ENCODE results near the gene CPNE2. TPM values are rescaled to one million over a fixed set of nuclear protein-coding genes. Genes with fewer than 3 reads are reported as not detected.
A peak's percentile ranks its signal among the peaks of the same experiment; 100 is the strongest.
"Not testable (repeated sequence)": the region's sequence is repeated elsewhere in the genome, so short reads cannot be mapped to it uniquely, and the experiment has no call there.

Gene CPNE2
- total RNA-seq, 1 donor from 2014 or later: 40.6 TPM

- no peak for DNase-seq
These were observed 22.6 kb upstream of the CPNE2 start for GRCh38 chr16:57069635-57070370.

GRCh38 chr16:57070424-57070823 lies 22.0 kb upstream of the CPNE2 start:
- DNase-seq: no peak

GRCh38 chr16:57071081-57071732 lies 21.2 kb upstream of the CPNE2 start:
- DNase-seq: not testable (repeated sequence)

GRCh38 chr16:57071831-57072582 lies 20.4 kb upstream of the CPNE2 start:
- DNase-seq: no peak

- no peak for DNase-seq
These were observed 19.6 kb upstream of the CPNE2 start for GRCh38 chr16:57072616-57073275.

GRCh38 chr16:57077714-57078113 lies 14.7 kb upstream of the CPNE2 start:
- no peak for DNase-seq

GRCh38 chr16:57081744-57082143 lies 10.6 kb upstream of the CPNE2 start:
- no peak for DNase-seq

GRCh38 chr16:57082664-57083063 lies 9.7 kb upstream of the CPNE2 start:
- DNase-seq: no peak

GRCh38 chr16:57083485-57084126 lies 8.8 kb upstream of the CPNE2 start:
- DNase-seq: no peak

- peak; percentile 15 for DNase-seq
These were observed 8.1 kb upstream of the CPNE2 start for GRCh38 chr16:57084257-57084770.

GRCh38 chr16:57084996-57085395 lies 7.4 kb upstream of the CPNE2 start:
- DNase-seq: no peak

GRCh38 chr16:57087003-57087402 lies 5.4 kb upstream of the CPNE2 start:
- no peak for DNase-seq

GRCh38 chr16:57089406-57089805 lies 3.0 kb upstream of the CPNE2 start:
- DNase-seq: no peak

GRCh38 chr16:57091200-57091974 lies 996 bp upstream of the CPNE2 start:
- DNase-seq: no peak

GRCh38 chr16:57092786-57093411 lies 516 bp downstream of the CPNE2 start:
- no peak for DNase-seq

- DNase-seq: no peak
These were observed 1.5 kb downstream of the CPNE2 start for GRCh38 chr16:57093666-57094564.

- DNase-seq: no peak
These were observed 2.5 kb downstream of the CPNE2 start for GRCh38 chr16:57094911-57095310.

- no peak for DNase-seq
These were observed 3.8 kb downstream of the CPNE2 start for GRCh38 chr16:57096192-57096591.

- DNase-seq: no peak
These were observed 4.4 kb downstream of the CPNE2 start for GRCh38 chr16:57096793-57097192.
